Stomach smooth muscle (tissue), 2 donors: ENCODE measurements around the gene EIF3D.
"Not testable (repeated sequence)": the region's sequence is repeated elsewhere in the genome, so short reads cannot be mapped to it uniquely, and the experiment has no call there.

ENCODE experiments used
- H3K27ac ChIP-seq: one replicate; pipeline ENCODE4 v1.7.0; 2013; ENCODE audit warnings: mild to moderate bottlenecking, low read length, inconsistent platforms
- H3K27me3 ChIP-seq, 2 donors: one replicate each; pipeline ENCODE4 v1.7.0; 2013; ENCODE audit warnings: low read length in 2 of 2; ENCODE audit not compliant: insufficient read depth in 2 of 2, control insufficient read depth in 1 of 2
- H3K36me3 ChIP-seq, 2 donors: one replicate each; pipeline ENCODE4 v1.7.0; 2013; ENCODE audit warnings: low read length in 2 of 2; ENCODE audit not compliant: control insufficient read depth in 2 of 2, insufficient read depth in 2 of 2
- H3K4me1 ChIP-seq: one replicate; pipeline ENCODE4 v1.7.0; 2013; ENCODE audit warnings: low read length; ENCODE audit not compliant: control insufficient read depth, insufficient read depth
- H3K4me3 ChIP-seq, 2 donors: one replicate each; pipeline ENCODE4 v1.7.0; 2013; ENCODE audit warnings: low read length in 2 of 2
- H3K9ac ChIP-seq, 2 donors: one replicate each; pipeline ENCODE4 v1.7.0; 2013; ENCODE audit warnings: low read length in 2 of 2, mild to moderate bottlenecking in 1 of 2
- H3K9me3 ChIP-seq, 2 donors: one replicate each; pipeline ENCODE4 v1.7.0; 2013; ENCODE audit warnings: low read length in 2 of 2; ENCODE audit not compliant: control insufficient read depth in 2 of 2
- donor health status: healthy.
- donor health status: Pancreatic carcinoma.

EIF3D gene

GRCh38 chr22:36549033-36549432, 20.1 kb upstream of the EIF3D start:
- Histone ChIP-seq H3K27ac (no peak overlapping the region), H3K4me1 (no peaks in the 10 kb centered on the region), H3K4me3 (no peak overlapping the region), H3K9me3 (no peaks in the 10 kb centered on the region), H3K36me3 (no peaks in the 10 kb centered on the region), H3K27me3 (peaks cover 27 to 38% of the 10 kb centered on the region in 2 donors), H3K9ac (no peak overlapping the region)

GRCh38 chr22:36548606-36549005, 19.6 kb upstream of the EIF3D start:
- Histone ChIP-seq H3K9ac (no peak overlapping the region), H3K36me3 (no peaks in the 10 kb centered on the region), H3K4me3 (no peak overlapping the region), H3K9me3 (no peaks in the 10 kb centered on the region), H3K27me3 (peaks cover 27 to 37% of the 10 kb centered on the region in 2 donors), H3K4me1 (no peaks in the 10 kb centered on the region), H3K27ac (no peak overlapping the region)

- no peaks in the 10 kb centered on the region for H3K9me3 ChIP-seq
- H3K4me1 ChIP-seq = no peaks in the 10 kb centered on the region
- no peak overlapping the region for H3K9ac ChIP-seq
- no peak overlapping the region for H3K27ac ChIP-seq
- H3K4me3 ChIP-seq = no peak overlapping the region
- H3K27me3 ChIP-seq = peaks cover 27 to 32% of the 10 kb centered on the region in 2 donors
- no peaks in the 10 kb centered on the region for H3K36me3 ChIP-seq
Observed at GRCh38 chr22:36546932-36547331, 18.0 kb upstream of the EIF3D start.

GRCh38 chr22:36546092-36546804, 17.3 kb upstream of the EIF3D start:
- Histone ChIP-seq H3K4me3 (no peak overlapping the region), H3K36me3 (no peaks in the 10 kb centered on the region), H3K4me1 (no peaks in the 10 kb centered on the region), H3K27ac (no peak overlapping the region), H3K9ac (no peak overlapping the region), H3K27me3 (peaks cover 23 to 27% of the 10 kb centered on the region in 2 donors), H3K9me3 (no peaks in the 10 kb centered on the region)

- Histone ChIP-seq H3K36me3 (no peaks in the 10 kb centered on the region), H3K4me1 (no peaks in the 10 kb centered on the region), H3K9me3 (no peaks in the 10 kb centered on the region), H3K9ac (no peak overlapping the region), H3K27me3 (peaks cover 15 to 18% of the 10 kb centered on the region in 2 donors), H3K27ac (no peak overlapping the region), H3K4me3 (no peak overlapping the region)
Observed at GRCh38 chr22:36544107-36544620, 15.2 kb upstream of the EIF3D start.

GRCh38 chr22:36541831-36542411, 13.0 kb upstream of the EIF3D start:
- H3K9ac ChIP-seq = no peak overlapping the region
- no peak overlapping the region for H3K27ac ChIP-seq
- H3K9me3 ChIP-seq = no peaks in the 10 kb centered on the region
- H3K4me1 ChIP-seq = no peaks in the 10 kb centered on the region
- H3K27me3 ChIP-seq = peaks cover 5 to 13% of the 10 kb centered on the region in 2 donors
- H3K36me3 ChIP-seq = no peaks in the 10 kb centered on the region
- H3K4me3 ChIP-seq = no peak overlapping the region

- Histone ChIP-seq H3K4me1 (no peaks in the 10 kb centered on the region), H3K4me3 (no peak overlapping the region), H3K27me3 (peaks cover 0 to 9% of the 10 kb centered on the region in 2 donors), H3K27ac (no peak overlapping the region), H3K9ac (no peak overlapping the region), H3K9me3 (no peaks in the 10 kb centered on the region), H3K36me3 (no peaks in the 10 kb centered on the region)
Observed at GRCh38 chr22:36540867-36541642, 12.1 kb upstream of the EIF3D start.

GRCh38 chr22:36538529-36538928, 9.6 kb upstream of the EIF3D start:
- H3K4me1 ChIP-seq = no peaks in the 10 kb centered on the region
- no peak overlapping the region for H3K4me3 ChIP-seq
- H3K36me3 ChIP-seq = no peaks in the 10 kb centered on the region
- no peaks in the 10 kb centered on the region for H3K9me3 ChIP-seq
- peaks cover 0 to 8% of the 10 kb centered on the region in 2 donors for H3K27me3 ChIP-seq
- H3K9ac ChIP-seq = no peak overlapping the region
- no peak overlapping the region for H3K27ac ChIP-seq

- Histone ChIP-seq H3K27me3 (peaks cover 0 to 10% of the 10 kb centered on the region in 2 donors), H3K27ac (no peak overlapping the region), H3K4me3 (no peak overlapping the region), H3K9ac (no peak overlapping the region), H3K36me3 (no peaks in the 10 kb centered on the region), H3K9me3 (no peaks in the 10 kb centered on the region), H3K4me1 (no peaks in the 10 kb centered on the region)
Observed at GRCh38 chr22:36536717-36537116, 7.8 kb upstream of the EIF3D start.

- H3K27ac ChIP-seq, H3K36me3 ChIP-seq, H3K27me3 ChIP-seq, H3K9me3 ChIP-seq, H3K9ac ChIP-seq, H3K4me3 ChIP-seq: not testable (repeated sequence)
- peaks cover 13% of the 10 kb centered on the region for H3K4me1 ChIP-seq
Observed at GRCh38 chr22:36533320-36533719, 4.4 kb upstream of the EIF3D start.
